ENCODE results near the gene ZNF816. TPM values are rescaled to one million over a fixed set of nuclear protein-coding genes. Genes with fewer than 3 reads are reported as not detected.
"Not testable (repeated sequence)": the region's sequence is repeated elsewhere in the genome, so short reads cannot be mapped to it uniquely, and the experiment has no call there.

ZNF816 gene
- total RNA-seq, 2 experiments from 2014 or later, result 11.2 to 12.9 TPM

DNA sequence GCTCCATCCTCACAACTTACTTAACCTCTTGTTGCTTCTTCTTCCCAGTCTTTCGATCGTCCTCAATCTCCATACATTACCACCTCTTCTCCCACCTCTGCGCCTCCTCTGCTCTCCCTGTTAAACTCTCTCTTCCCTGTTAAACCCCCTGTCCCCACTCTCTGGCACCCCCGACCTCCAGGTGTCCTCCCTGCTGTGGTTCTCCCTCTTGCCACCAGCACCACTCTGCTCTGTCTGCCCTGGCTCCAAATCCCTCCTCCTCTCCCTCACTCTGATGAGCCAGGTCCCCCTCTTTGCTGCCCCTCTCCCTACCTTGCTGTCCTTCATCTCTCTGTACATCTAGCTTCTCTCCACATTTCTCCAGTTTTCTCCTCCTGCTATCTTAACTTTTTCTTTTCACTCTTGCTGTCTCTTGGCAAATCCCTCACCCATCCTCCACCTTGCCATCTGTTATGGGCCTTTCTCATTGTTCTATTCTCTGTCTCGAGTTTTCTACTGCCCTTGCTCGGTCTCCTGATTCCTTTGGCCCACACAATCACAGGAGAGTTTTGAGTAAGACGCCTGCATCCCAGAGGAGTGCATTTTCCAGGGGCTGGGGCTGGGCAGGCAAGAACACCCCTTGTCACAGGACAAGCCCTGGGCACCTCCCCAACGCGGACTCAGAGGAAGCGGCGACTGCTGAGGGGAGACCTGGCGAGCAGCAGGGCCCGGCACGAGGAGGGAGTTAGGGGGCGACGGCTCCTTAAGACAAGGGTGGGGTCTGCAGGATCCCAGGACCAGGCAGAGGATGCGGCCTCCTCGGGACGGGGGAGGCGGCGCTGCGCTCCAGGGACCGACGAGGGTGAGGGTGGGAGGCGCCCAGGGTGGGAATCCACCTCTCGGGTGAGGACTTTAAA lies 29.7 kb upstream of the ZNF816 start:
- CTCF ChIA-PET, result no interaction called here
- Mint-ChIP-seq H3K36me3 (ENCODE audit: low read depth) (peaks cover 5% of the 10 kb centered on the region), H3K27ac (peak overlapping the region; percentile 43), H3K9me3 (ENCODE audit: insufficient read depth) (peaks cover 15% of the 10 kb centered on the region), H3K4me3 (peak overlapping the region; percentile 78), H3K27me3 (ENCODE audit: low read depth) (peaks cover 4% of the 10 kb centered on the region), H3K4me1 (ENCODE audit: low read depth) (peaks cover 15% of the 10 kb centered on the region)
- POLR2A ChIA-PET, result no interaction called here
- DNase-seq (no peak), ATAC-seq (no peak)

DNA sequence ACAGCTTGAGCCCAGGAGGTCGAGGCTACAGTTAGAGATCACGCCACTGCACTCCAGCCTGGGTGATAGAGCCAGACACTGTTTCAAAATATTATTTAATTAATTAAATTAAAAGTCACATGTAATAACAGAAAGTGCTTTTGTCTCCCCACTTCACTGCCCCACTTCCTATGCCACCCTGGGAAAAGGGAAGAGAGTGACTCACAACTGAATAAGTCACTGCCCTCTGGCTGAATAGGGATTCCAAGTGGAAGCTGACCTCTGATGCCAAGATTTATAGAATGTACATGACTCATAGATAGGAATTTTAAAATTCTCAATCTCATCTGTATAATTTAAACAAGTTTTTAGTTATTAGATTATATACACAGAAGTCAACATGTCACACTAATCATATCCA lies 28.8 kb upstream of the ZNF816 start:
- ATAC-seq (no peak), DNase-seq (no peak)
- ChIA-PET POLR2A (no interaction called here), CTCF (no interaction called here)
- Mint-ChIP-seq H3K4me1 (ENCODE audit: low read depth) (peaks cover 15% of the 10 kb centered on the region), H3K4me3 (no peak overlapping the region), H3K9me3 (ENCODE audit: insufficient read depth) (peaks cover 20% of the 10 kb centered on the region), H3K36me3 (ENCODE audit: low read depth) (peaks cover 10% of the 10 kb centered on the region), H3K27me3 (ENCODE audit: low read depth) (peaks cover 4% of the 10 kb centered on the region), H3K27ac (no peak overlapping the region)

- peaks cover 24% of the 10 kb centered on the region for H3K9me3 Mint-ChIP-seq (ENCODE audit: insufficient read depth)
- peaks cover 4% of the 10 kb centered on the region for H3K27me3 Mint-ChIP-seq (ENCODE audit: low read depth)
- no peak overlapping the region for H3K27ac Mint-ChIP-seq
- DNase-seq, result no peak
- CTCF ChIA-PET, result no interaction called here
- H3K36me3 Mint-ChIP-seq (ENCODE audit: low read depth), result peaks cover 11% of the 10 kb centered on the region
- H3K4me3 Mint-ChIP-seq, result no peak overlapping the region
- H3K4me1 Mint-ChIP-seq (ENCODE audit: low read depth), result peaks cover 15% of the 10 kb centered on the region
- ATAC-seq, result no peak
- POLR2A ChIA-PET, result no interaction called here
Observed at GRCh38 chr19:52990759-52991418, 28.2 kb upstream of the ZNF816 start.

- Mint-ChIP-seq H3K4me3 (no peak overlapping the region), H3K27ac (no peak overlapping the region), H3K4me1 (ENCODE audit: low read depth) (peaks cover 10% of the 10 kb centered on the region), H3K27me3 (ENCODE audit: low read depth) (peaks cover 4% of the 10 kb centered on the region), H3K9me3 (ENCODE audit: insufficient read depth) (peaks cover 30% of the 10 kb centered on the region), H3K36me3 (ENCODE audit: low read depth) (peaks cover 14% of the 10 kb centered on the region)
- DNase-seq (no peak), ATAC-seq (no peak)
- ChIA-PET POLR2A (no interaction called here), CTCF (no interaction called here)
Observed at GRCh38 chr19:52988506-52988905, 25.8 kb upstream of the ZNF816 start.

DNA sequence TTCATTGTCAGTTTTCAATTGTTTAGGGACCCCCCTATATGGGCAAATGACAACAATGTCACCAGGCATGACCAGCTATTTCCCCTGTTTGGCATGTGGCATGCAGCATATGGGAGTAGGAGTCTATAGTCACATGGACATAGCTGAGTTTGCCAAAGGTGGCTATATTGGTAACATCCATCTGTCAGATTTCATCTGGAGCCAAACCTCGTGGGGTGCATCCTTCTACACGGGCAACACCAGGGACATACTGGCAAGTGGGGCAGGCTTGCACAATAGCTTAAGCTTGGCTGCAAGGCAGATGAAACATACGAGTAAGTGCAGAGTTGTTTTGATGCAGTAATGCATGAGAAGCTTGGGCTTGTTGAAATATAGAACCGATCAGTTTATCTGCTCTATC lies 24.5 kb upstream of the ZNF816 start:
- H3K9me3 Mint-ChIP-seq (ENCODE audit: insufficient read depth), result peaks cover 27% of the 10 kb centered on the region
- POLR2A ChIA-PET, result no interaction called here
- peaks cover 11% of the 10 kb centered on the region for H3K36me3 Mint-ChIP-seq (ENCODE audit: low read depth)
- DNase-seq (no peak), ATAC-seq (no peak)
- no peak overlapping the region for H3K4me3 Mint-ChIP-seq
- H3K27me3 Mint-ChIP-seq (ENCODE audit: low read depth), result no peaks in the 10 kb centered on the region
- H3K27ac Mint-ChIP-seq, result no peak overlapping the region
- CTCF ChIA-PET, result interaction anchor here (1.2 kb wide), 1 partner anchor 24 kb away, joined by 3 read pairs; the partner anchor contains the start of gene ZNF816
- no peaks in the 10 kb centered on the region for H3K4me1 Mint-ChIP-seq (ENCODE audit: low read depth)

DNA sequence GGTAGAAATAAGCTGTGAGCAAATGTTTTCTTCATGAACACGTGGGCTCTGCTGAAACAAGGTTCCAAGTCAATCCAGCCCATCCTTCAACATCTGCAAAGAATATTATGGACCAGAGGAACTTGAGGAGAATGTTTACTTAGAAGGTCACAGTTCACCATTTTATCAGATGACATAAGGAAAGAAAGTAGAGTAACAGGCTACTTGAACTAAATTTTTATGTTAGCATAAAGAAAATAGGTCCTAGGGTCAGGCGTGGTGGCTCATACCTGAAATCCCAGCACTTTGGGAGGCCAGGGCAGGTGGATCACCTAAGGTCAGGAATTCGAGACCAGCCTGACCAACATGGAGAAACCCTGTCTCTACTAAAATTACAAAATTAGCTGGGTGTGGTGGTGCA lies 20.5 kb upstream of the ZNF816 start:
- CTCF ChIA-PET; POLR2A ChIA-PET; H3K4me3 Mint-ChIP-seq; H3K4me1 Mint-ChIP-seq (ENCODE audit: low read depth); H3K27ac Mint-ChIP-seq; H3K27me3 Mint-ChIP-seq (ENCODE audit: low read depth); ATAC-seq; DNase-seq: not testable (repeated sequence)
- peaks cover 11% of the 10 kb centered on the region for H3K36me3 Mint-ChIP-seq (ENCODE audit: low read depth)
- peaks cover 15% of the 10 kb centered on the region for H3K9me3 Mint-ChIP-seq (ENCODE audit: insufficient read depth)

- H3K27ac Mint-ChIP-seq, result no peak overlapping the region
- POLR2A ChIA-PET, result no interaction called here
Observed at GRCh38 chr19:52981329-52981728, 18.6 kb upstream of the ZNF816 start.

GRCh38 chr19:52967772-52968171 lies 5.1 kb upstream of the ZNF816 start:
- Mint-ChIP-seq H3K9me3 (ENCODE audit: insufficient read depth) (peaks cover 41% of the 10 kb centered on the region), H3K27ac (no peak overlapping the region), H3K4me1 (ENCODE audit: low read depth) (peaks cover 13% of the 10 kb centered on the region), H3K36me3 (ENCODE audit: low read depth) (peaks cover 22% of the 10 kb centered on the region), H3K4me3 (no peak overlapping the region), H3K27me3 (ENCODE audit: low read depth) (no peaks in the 10 kb centered on the region)
- ChIA-PET CTCF (no interaction called here), POLR2A (no interaction called here)
- no peak for DNase-seq
- no peak for ATAC-seq

More at GRCh38 chr19:52981329-52981728, 18.6 kb upstream of the ZNF816 start:
- ATAC-seq (no peak), DNase-seq (no peak)
- H3K27me3 Mint-ChIP-seq (ENCODE audit: low read depth), result no peaks in the 10 kb centered on the region
- no peak overlapping the region for H3K4me3 Mint-ChIP-seq
- peaks cover 4% of the 10 kb centered on the region for H3K36me3 Mint-ChIP-seq (ENCODE audit: low read depth)
- peaks cover 9% of the 10 kb centered on the region for H3K9me3 Mint-ChIP-seq (ENCODE audit: insufficient read depth)
- CTCF ChIA-PET, result no interaction called here
- no peaks in the 10 kb centered on the region for H3K4me1 Mint-ChIP-seq (ENCODE audit: low read depth)

GRCh38 chr19:52963247-52963618 lies 552 bp upstream of the ZNF816 start:
- Mint-ChIP-seq H3K4me1 (ENCODE audit: low read depth) (peaks cover 31% of the 10 kb centered on the region), H3K9me3 (ENCODE audit: insufficient read depth) (peaks cover 29% of the 10 kb centered on the region), H3K36me3 (ENCODE audit: low read depth) (peaks cover 49% of the 10 kb centered on the region), H3K27me3 (ENCODE audit: low read depth) (no peaks in the 10 kb centered on the region), H3K4me3 (peak overlapping the region; percentile 98), H3K27ac (peak overlapping the region; percentile 98)
- ATAC-seq (peak; percentile 13), DNase-seq (peak; percentile 30)
- CTCF ChIA-PET, result interaction anchor here (0.9 to 1.3 kb wide), 2 partner anchors 24 to 715 kb away, joined by 3 read pairs; no protein-coding TSS in a partner anchor
- POLR2A ChIA-PET, result interaction anchor here (0.8 to 1.6 kb wide), 3 partner anchors 12 to 141 kb away, joined by 3 to 6 read pairs (median 3); partner anchors contain the start of gene ZNF28

- ChIA-PET CTCF (no interaction called here), POLR2A (interaction anchor here (0.9 to 1.6 kb wide), 2 partner anchors 21 to 140 kb away, joined by 3 to 6 read pairs; partner anchors contain the start of gene ZNF28)
- H3K4me3 Mint-ChIP-seq, result peak overlapping the region; percentile 98
- DNase-seq (no peak), ATAC-seq (no peak)
- peak overlapping the region; percentile 98 for H3K27ac Mint-ChIP-seq
- peaks cover 31% of the 10 kb centered on the region for H3K4me1 Mint-ChIP-seq (ENCODE audit: low read depth)
- no peaks in the 10 kb centered on the region for H3K27me3 Mint-ChIP-seq (ENCODE audit: low read depth)
- peaks cover 57% of the 10 kb centered on the region for H3K36me3 Mint-ChIP-seq (ENCODE audit: low read depth)
- H3K9me3 Mint-ChIP-seq (ENCODE audit: insufficient read depth), result peaks cover 38% of the 10 kb centered on the region
Observed at GRCh38 chr19:52961981-52962380, 700 bp downstream of the ZNF816 start.

DNA sequence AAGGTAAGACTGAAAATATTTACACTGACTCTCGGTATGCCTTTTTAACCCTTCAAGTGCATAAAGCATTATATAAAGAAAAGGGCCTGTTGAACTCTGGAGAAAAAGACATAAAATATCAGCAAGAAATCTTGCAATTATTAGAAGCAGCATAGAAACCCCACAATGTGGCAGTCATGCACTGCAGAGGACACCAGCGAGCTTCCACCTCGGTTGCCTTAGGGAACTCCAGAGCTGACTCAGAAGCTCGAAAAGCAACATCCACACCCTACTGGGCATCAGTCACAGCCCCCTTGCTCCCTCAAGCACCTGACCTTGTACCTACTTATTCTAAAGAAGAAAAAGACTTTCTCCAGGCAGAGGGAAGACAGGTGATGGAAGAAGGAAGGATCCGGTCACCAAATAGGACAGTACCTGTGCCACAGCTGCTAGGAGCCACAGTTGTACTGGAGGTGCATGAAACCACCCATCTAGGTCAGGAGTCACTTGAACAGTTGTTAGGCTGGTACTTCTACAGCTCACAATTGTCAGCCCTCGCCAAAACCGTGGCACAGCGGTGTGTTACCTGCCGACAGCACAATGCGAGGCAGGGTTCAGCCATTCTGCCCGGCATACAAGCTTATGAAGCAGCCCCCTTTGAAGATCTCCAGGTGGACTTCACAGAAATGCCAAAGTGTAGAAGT lies 2.9 kb downstream of the ZNF816 start:
- H3K27ac Mint-ChIP-seq, result no peak overlapping the region
- peaks cover 31% of the 10 kb centered on the region for H3K4me1 Mint-ChIP-seq (ENCODE audit: low read depth)
- DNase-seq (no peak), ATAC-seq (no peak)
- no peaks in the 10 kb centered on the region for H3K27me3 Mint-ChIP-seq (ENCODE audit: low read depth)
- peaks cover 55% of the 10 kb centered on the region for H3K9me3 Mint-ChIP-seq (ENCODE audit: insufficient read depth)
- POLR2A ChIA-PET, result no interaction called here
- H3K4me3 Mint-ChIP-seq, result no peak overlapping the region
- peaks cover 78% of the 10 kb centered on the region for H3K36me3 Mint-ChIP-seq (ENCODE audit: low read depth)
- CTCF ChIA-PET, result no interaction called here

DNA sequence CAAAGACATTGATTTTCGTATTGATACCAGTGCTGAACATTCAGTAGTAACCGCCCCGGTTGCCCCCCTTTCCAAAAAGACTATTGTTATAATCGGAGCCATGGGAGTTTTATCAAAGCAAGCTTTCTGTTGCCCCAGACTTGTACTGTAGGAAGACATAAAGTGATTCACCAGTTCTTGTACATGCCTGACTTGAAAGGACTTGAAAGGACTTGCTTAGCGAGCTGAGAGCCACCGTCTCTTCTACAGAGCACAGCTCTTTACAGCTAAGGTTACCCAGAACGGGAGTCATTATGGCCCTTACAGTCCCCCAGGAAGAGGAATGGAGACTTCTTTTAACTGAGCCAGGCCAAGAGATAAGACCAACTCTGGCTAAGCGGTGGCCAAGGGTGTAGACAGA lies 5.1 kb downstream of the ZNF816 start:
- Mint-ChIP-seq H3K27me3 (ENCODE audit: low read depth) (no peaks in the 10 kb centered on the region), H3K9me3 (ENCODE audit: insufficient read depth) (peaks cover 51% of the 10 kb centered on the region), H3K27ac (no peak overlapping the region), H3K4me3 (no peak overlapping the region), H3K4me1 (ENCODE audit: low read depth) (peaks cover 18% of the 10 kb centered on the region), H3K36me3 (ENCODE audit: low read depth) (peaks cover 91% of the 10 kb centered on the region)
- ATAC-seq, result no peak
- no peak for DNase-seq
- CTCF ChIA-PET, result no interaction called here
- POLR2A ChIA-PET, result no interaction called here
